ENCODE data around the gene SFN. TPM values are rescaled to one million over a fixed set of nuclear protein-coding genes. Genes with fewer than 3 reads are reported as not detected.
A peak's percentile ranks its signal among the peaks of the same experiment; 100 is the strongest.

SFN gene
- total RNA-seq, 1 donor from 2014 or later, result 4.4 TPM

DNA sequence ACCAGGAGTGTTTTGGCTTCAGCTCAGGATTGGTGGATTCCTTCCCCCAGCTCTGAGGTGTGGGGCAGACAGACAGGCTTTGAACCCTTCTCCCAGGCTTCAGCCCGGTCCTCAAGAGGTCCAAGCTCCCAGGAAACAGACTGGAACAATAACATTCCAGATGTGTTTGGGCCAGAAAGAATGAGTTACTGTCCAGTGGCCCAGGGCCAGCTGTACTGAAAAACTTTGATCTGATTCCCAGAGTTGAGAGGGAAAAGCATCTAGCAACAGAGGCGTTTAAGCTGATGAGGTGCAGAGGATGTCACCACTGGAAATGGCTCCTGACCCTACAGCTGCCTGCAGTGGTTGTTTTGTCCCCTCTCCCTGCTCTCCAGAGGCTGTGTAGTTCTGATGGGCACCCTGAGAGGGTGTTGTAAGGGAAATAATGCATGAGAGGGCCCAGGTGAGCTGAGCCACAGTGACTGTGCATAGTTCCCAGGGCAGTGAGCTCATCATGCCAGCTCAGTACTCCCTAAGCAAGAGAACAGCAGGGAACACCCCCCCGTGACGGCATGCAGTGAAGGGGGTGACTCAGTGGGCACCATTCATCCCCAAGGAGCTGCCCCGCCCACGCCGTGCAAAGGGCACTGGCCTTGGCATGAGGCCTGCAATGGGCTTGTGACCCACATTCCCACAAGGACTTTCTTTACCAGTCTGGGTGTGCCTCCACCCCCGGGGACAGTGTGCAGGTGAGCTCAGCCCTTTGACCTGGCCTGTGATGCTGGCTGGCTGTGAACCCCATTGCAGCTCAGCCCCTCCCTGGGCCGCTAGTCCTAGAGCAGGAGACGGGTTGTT is 13.8 kb upstream of the SFN start:
- H3K36me3 Mint-ChIP-seq, result peaks cover 46% of the 10 kb centered on the region

DNA sequence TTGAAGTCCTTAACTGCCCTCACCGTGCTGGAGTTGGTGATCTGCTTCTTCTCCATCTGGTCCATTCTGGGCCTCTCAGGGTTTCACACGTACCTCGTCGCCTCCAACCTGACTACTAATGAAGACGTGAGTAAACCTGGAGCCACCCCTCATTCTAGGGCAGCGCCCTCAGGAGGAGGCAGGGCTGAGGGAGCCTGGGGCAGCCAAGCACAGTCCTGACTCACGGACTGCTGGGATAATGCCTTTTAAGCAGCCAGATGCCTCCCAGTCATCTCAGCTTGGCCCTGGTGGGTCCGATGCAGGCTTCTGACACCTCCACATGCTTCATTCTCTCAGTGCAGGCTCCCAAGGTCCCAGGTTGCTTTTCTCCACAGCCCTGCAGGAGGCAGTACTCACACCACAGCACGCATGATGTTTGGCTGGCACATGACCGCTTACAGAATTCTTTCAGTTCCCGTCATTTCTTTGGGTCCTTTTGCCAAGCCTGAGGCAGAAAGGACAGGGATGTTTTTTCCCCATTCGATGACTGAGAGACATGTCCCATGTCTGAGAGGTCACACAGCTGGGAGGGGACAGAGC is 11.8 kb upstream of the SFN start:
- Mint-ChIP-seq H3K9me3 (no peaks in the 10 kb centered on the region), H3K27ac (no peak overlapping the region), H3K4me3 (no peak overlapping the region), H3K27me3 (ENCODE audit: low read depth) (no peaks in the 10 kb centered on the region), H3K36me3 (peaks cover 53% of the 10 kb centered on the region), H3K4me1 (peaks cover 3% of the 10 kb centered on the region)
- TF ChIP-seq, protein P1, sequence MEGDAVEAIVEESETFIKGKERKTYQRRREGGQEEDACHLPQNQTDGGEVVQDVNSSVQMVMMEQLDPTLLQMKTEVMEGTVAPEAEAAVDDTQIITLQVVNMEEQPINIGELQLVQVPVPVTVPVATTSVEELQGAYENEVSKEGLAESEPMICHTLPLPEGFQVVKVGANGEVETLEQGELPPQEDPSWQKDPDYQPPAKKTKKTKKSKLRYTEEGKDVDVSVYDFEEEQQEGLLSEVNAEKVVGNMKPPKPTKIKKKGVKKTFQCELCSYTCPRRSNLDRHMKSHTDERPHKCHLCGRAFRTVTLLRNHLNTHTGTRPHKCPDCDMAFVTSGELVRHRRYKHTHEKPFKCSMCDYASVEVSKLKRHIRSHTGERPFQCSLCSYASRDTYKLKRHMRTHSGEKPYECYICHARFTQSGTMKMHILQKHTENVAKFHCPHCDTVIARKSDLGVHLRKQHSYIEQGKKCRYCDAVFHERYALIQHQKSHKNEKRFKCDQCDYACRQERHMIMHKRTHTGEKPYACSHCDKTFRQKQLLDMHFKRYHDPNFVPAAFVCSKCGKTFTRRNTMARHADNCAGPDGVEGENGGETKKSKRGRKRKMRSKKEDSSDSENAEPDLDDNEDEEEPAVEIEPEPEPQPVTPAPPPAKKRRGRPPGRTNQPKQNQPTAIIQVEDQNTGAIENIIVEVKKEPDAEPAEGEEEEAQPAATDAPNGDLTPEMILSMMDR (IDR thresholded peaks at IDR 0.05; ENCODE audit: unreplicated experiment), result no peak
- DNase-seq (ENCODE audit: low spot score in 2 of 2, unreplicated experiment in 2 of 2), result no peak

More for the DNA sequence above, 13.8 kb upstream of the SFN start:
- DNase-seq (ENCODE audit: low spot score in 2 of 2, unreplicated experiment in 2 of 2), result no peak
- no peak overlapping the region for H3K27ac Mint-ChIP-seq
- TF ChIP-seq, protein P1 (IDR thresholded peaks at IDR 0.05; ENCODE audit: unreplicated experiment), result no peak
- H3K4me1 Mint-ChIP-seq, result no peaks in the 10 kb centered on the region
- no peaks in the 10 kb centered on the region for H3K9me3 Mint-ChIP-seq
- H3K27me3 Mint-ChIP-seq (ENCODE audit: low read depth), result no peaks in the 10 kb centered on the region
- no peak overlapping the region for H3K4me3 Mint-ChIP-seq

DNA sequence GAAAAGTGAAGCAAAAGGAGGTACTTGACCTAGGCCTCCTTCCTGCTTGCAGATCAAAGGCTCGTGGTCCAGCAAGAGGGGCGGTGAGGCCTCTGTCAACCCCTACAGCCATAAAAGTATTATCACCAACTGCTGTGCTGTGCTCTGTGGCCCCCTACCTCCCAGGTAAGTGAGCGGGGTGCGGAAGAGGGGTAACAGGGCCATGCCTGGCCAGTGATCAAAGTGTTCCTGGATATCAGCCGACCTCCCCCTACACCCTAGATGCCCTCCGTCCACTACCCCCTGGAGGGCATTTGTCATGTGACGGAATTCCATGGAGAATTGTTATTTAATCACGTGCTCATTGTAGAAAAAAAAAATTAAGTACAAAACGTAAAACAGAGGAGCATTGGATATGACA is 10.2 kb upstream of the SFN start:
- DNase-seq (ENCODE audit: low spot score in 2 of 2, unreplicated experiment in 2 of 2), result no peak
- Mint-ChIP-seq H3K4me3 (no peak overlapping the region), H3K4me1 (peaks cover 11% of the 10 kb centered on the region), H3K9me3 (no peaks in the 10 kb centered on the region), H3K27ac (no peak overlapping the region), H3K36me3 (peaks cover 45% of the 10 kb centered on the region), H3K27me3 (ENCODE audit: low read depth) (no peaks in the 10 kb centered on the region)
- TF ChIP-seq, protein P1 (IDR thresholded peaks at IDR 0.05; ENCODE audit: unreplicated experiment), result no peak

DNA sequence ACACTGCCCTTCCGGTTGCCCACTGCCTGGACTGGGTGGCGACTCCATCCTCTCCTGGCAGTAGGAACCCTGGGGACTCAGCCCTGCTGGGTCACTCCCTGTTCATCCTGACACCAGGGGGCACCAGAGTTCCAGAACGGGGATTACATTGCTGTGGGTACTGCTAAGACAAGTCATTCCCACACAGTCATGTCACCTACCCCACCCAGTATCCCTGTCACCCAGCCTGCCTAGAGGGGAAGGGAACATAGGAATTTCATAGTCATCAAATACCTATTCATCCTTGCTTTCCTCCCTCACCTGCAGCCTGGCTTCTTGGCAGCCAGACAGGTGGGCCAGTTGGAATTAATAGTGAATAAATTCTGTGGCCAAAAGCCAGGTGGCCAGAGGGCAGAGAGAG is 9.8 kb upstream of the SFN start:
- H3K9me3 Mint-ChIP-seq, result no peaks in the 10 kb centered on the region
- H3K4me3 Mint-ChIP-seq, result no peak overlapping the region
- TF ChIP-seq, protein P1 (IDR thresholded peaks at IDR 0.05; ENCODE audit: unreplicated experiment), result peak; percentile 61
- DNase-seq (ENCODE audit: low spot score in 2 of 2, unreplicated experiment in 2 of 2), result peak; percentile 63 to 84
- no peak overlapping the region for H3K27ac Mint-ChIP-seq
- peaks cover 11% of the 10 kb centered on the region for H3K4me1 Mint-ChIP-seq
- peaks cover 43% of the 10 kb centered on the region for H3K36me3 Mint-ChIP-seq
- H3K27me3 Mint-ChIP-seq (ENCODE audit: low read depth), result no peaks in the 10 kb centered on the region

DNA sequence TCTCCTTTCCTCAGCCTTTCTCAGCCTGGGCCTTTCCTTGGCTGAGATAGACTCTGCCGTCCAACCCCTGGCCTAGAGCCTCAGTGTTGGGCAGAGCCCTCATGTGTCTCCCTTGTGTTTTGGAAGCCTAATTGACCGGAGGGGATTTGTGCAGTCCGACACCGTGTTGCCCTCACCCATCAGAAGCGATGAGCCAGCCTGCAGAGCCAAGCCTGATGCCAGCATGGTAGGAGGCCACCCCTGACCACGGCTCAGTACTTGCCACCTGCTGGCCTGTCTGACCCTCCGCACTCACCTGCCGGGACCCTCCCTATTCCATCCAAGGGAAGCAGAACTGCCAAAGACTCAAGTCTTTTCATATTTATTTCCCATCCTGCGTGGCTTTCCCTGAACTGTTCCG is 9.3 kb upstream of the SFN start:
- Mint-ChIP-seq H3K4me3 (no peak overlapping the region), H3K36me3 (peaks cover 42% of the 10 kb centered on the region), H3K27me3 (ENCODE audit: low read depth) (no peaks in the 10 kb centered on the region), H3K4me1 (peaks cover 11% of the 10 kb centered on the region), H3K9me3 (no peaks in the 10 kb centered on the region), H3K27ac (no peak overlapping the region)
- DNase-seq (ENCODE audit: low spot score in 2 of 2, unreplicated experiment in 2 of 2), result no peak
- TF ChIP-seq, protein P1 (IDR thresholded peaks at IDR 0.05; ENCODE audit: unreplicated experiment), result no peak
